Natural killer cell (primary cell): ENCODE measurements around the gene SDCBP2. TPM values are rescaled to one million over a fixed set of nuclear protein-coding genes. Genes with fewer than 3 reads are reported as not detected.

ENCODE experiments used
- ATAC-seq, 3 donors: fragments of 150-1000 bp in 2 of 3; fragments of 200-7000 bp in 1 of 3; cut with Tn5 transposase; 1 replicate in 1 of 3; 2 replicates in 2 of 3; pipeline ENCODE4 v1.10.0; 2021; ENCODE audit warnings: mild to moderate bottlenecking in 2 of 3, moderate library complexity in 2 of 3
- DNase-seq, 2 donors: peaks; one replicate each; pipeline versions ENCODE4 v3.0.0 to v3.0.0-alpha.2; 2013 to 2021; ENCODE audit warnings: mixed read lengths in 1 of 2
- H3K27ac ChIP-seq: one replicate; pipeline ENCODE4 v1.5.1; 2013; ENCODE audit warnings: mild to moderate bottlenecking, low read length
- H3K27me3 ChIP-seq: one replicate; pipeline ENCODE4 v1.6.1; 2013; ENCODE audit warnings: low read length; ENCODE audit not compliant: control insufficient read depth, insufficient read depth
- H3K36me3 ChIP-seq: one replicate; pipeline ENCODE4 v1.6.1; 2013; ENCODE audit warnings: low read length; ENCODE audit not compliant: control insufficient read depth, insufficient read depth
- H3K4me1 ChIP-seq: one replicate; pipeline ENCODE4 v1.6.1; 2013; ENCODE audit warnings: low read length; ENCODE audit not compliant: control insufficient read depth, insufficient read depth
- H3K4me3 ChIP-seq: one replicate; pipeline ENCODE4 v1.5.1; 2013; ENCODE audit warnings: low read length
- H3K9me3 ChIP-seq: one replicate; pipeline ENCODE4 v1.6.1; 2013; ENCODE audit warnings: low read length; ENCODE audit not compliant: control insufficient read depth, insufficient read depth
- H3K27ac Mint-ChIP-seq, 2 donors: one replicate each; pipeline ENCODE4 v1.8.0; 2022; ENCODE audit warnings: mild to moderate bottlenecking in 2 of 2, mixed read lengths in 2 of 2, moderate library complexity in 1 of 2
- H3K27me3 Mint-ChIP-seq, 2 donors: one replicate each; pipeline ENCODE4 v1.8.0; 2022; ENCODE audit warnings: low read depth in 2 of 2, mixed read lengths in 2 of 2
- H3K36me3 Mint-ChIP-seq: one replicate; pipeline ENCODE4 v1.8.0; 2022; ENCODE audit warnings: mixed read lengths
- H3K4me1 Mint-ChIP-seq, 2 donors: one replicate each; pipeline ENCODE4 v1.8.0; 2022; ENCODE audit warnings: mixed read lengths in 2 of 2
- H3K4me3 Mint-ChIP-seq: one replicate; pipeline ENCODE4 v1.8.0; 2022; ENCODE audit warnings: mild to moderate bottlenecking, moderate library complexity, mixed read lengths
- H3K9me3 Mint-ChIP-seq, 2 donors: one replicate each; pipeline ENCODE4 v1.8.0; 2022; ENCODE audit warnings: mixed read lengths in 2 of 2
- CTCF ChIP-seq: fragments of 200-600 bp; IDR thresholded peaks from one replicate; pipeline ENCODE4 v1.8.0; 2022; ENCODE audit warnings: antibody characterized with exemption
- WGBS: methylation state at CpG from one replicate; pipeline ENCODE4 v1.1.7; 2013; ENCODE audit warnings: missing lambda C conversion rate; ENCODE audit not compliant: insufficient coverage; 5-methylcytosine and 5-hydroxymethylcytosine counted together
- intact Hi-C: fragments of 100-400 bp; cut with micrococcal nuclease; formaldehyde crosslinking; loops from one replicate; pipeline ENCODE4 v1.14.2; 2022
- total RNA-seq, 4 donors: library from RNA; stranded (reverse); fragments of 120-200 nt in 1 of 4; gene quantifications; one replicate each; pipeline versions ENCODE4 v1.2.3 to v1.2.4, GENCODE V29; 2013 to 2022

The SDCBP2 gene
- total RNA-seq, 3 donors from 2014 or later (not counting 1 experiment from before 2014, with no cell fraction given), result 2.0 to 2.7 (median 2.6) TPM

DNA sequence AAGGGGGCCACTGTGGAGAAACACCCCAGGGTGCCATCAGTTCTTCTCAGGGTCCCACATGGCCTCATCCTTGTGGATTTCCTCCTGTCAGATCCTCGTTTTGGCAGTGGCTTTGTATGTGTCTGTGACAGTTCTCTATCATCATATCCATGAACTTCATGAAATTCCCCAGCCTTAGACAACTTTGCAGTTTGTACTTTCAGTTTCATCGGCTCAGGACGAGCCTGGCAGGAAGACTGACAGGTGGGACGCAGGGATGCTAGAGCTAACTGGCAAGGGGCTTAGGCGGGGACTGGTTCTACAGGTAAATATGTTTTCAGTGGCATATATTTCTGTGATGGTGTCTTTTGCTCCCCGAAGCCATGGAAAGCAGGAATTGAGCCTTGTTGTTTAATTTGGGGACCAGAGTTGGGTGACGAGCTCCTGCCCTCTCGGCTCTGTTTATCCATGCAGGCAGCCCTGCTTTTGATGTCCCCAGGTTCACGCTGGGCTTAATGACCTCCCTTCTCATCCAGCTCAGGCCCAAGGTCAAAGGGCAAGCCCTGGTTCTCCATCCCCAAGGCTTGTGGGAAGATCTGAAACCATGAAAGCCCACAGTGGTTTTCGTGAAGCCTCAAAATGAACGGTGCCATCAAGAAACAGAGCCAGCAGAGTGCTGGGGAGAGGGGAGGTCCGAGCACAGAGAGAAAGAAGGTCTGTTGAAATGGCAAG is 11.2 kb downstream of the SDCBP2 start:
- H3K27me3 Mint-ChIP-seq, result peaks cover 36 to 38% of the 10 kb centered on the region in 2 donors
- DNase-seq (no peak), ATAC-seq (no peak)
- H3K4me3 Mint-ChIP-seq, result no peak overlapping the region
- TF ChIP-seq CTCF, result no peak
- no peaks in the 10 kb centered on the region for H3K36me3 Mint-ChIP-seq
- no peak overlapping the region for H3K27ac Mint-ChIP-seq
- H3K9me3 Mint-ChIP-seq, result no peaks in the 10 kb centered on the region
- no peaks in the 10 kb centered on the region for H3K27me3 ChIP-seq
- no peak overlapping the region for H3K27ac ChIP-seq
- peaks cover 6% of the 10 kb centered on the region for H3K4me1 ChIP-seq
- H3K36me3 ChIP-seq, result no peaks in the 10 kb centered on the region
- no peak overlapping the region for H3K4me3 ChIP-seq
- intact Hi-C loops, result loop anchor here (10.0 kb wide), 1 partner anchor 457 kb away; no protein-coding TSS in a partner anchor
- peaks cover 0 to 5% of the 10 kb centered on the region in 2 donors for H3K4me1 Mint-ChIP-seq
- H3K9me3 ChIP-seq, result no peaks in the 10 kb centered on the region
- WGBS, result 51% methylated on average over 12 of the region's 12 CpGs

DNA sequence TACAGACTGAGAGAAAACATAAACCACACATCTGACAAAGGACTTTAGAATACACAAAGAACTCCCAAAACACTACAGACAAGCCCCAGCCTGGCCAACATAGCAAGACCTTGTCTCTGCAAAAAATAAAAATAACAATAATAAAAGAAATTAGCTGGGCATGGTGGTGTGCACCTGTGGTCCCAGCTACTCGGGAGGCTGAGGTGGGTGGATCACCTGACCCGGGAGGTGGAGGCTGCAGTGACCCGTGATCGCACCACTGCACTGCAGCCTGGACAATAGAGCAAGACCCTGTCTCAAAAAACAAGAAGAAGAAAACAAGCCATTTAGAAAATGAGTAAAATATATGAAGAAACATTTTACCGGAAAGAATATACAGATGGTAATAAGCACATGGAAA is 13.1 kb downstream of the SDCBP2 start:
- Histone ChIP-seq H3K9me3 (no peaks in the 10 kb centered on the region), H3K4me1 (peaks cover 6% of the 10 kb centered on the region), H3K4me3 (no peak overlapping the region), H3K27me3 (no peaks in the 10 kb centered on the region), H3K36me3 (no peaks in the 10 kb centered on the region), H3K27ac (no peak overlapping the region)
- no peaks in the 10 kb centered on the region for H3K9me3 Mint-ChIP-seq
- H3K36me3 Mint-ChIP-seq, result no peaks in the 10 kb centered on the region
- intact Hi-C loops, result loop anchor here (10.0 kb wide), 1 partner anchor 459 kb away; no protein-coding TSS in a partner anchor
- WGBS, result 95% methylated on average over 4 of the region's 5 CpGs
- peaks cover 0 to 5% of the 10 kb centered on the region in 2 donors for H3K4me1 Mint-ChIP-seq
- no peak overlapping the region for H3K27ac Mint-ChIP-seq
- ATAC-seq (no peak), DNase-seq (no peak)
- peaks cover 26 to 27% of the 10 kb centered on the region in 2 donors for H3K27me3 Mint-ChIP-seq
- no peak overlapping the region for H3K4me3 Mint-ChIP-seq
- TF ChIP-seq CTCF, result no peak

DNA sequence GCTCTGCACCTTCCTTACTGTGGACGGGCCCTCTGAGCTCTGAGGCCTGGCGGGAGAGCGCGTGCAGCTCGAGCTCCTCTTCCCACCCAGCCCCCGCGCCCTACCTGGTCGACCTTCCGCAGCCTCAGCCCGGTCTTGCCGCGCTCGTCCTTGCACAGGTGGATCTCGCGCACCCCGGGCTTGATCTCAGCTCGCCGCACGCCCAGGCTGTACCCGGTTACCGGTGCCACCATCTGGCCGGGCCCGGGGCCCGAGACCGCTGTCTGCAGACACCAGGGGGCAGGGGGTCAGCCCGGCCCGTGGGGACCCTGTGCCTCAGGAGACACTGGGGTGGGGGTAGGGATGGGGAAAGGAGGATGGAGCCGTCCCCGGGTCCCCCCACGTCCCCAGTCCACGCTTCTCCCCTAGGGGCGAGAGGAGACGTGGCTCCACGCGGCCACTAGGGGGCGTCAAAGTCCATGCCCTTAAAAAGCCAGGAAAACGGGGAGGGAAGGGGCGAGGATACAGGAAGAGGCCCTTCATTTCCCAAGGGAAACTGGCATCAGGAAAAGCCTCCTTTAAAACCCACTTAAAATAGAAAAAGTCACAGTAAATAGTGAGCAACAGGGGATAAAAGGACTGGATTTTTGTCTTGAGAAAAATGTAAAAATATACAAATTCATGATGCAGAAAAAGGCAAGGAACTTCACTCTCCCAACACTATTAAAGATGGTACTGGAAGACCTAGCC is 15.5 kb downstream of the SDCBP2 start:
- Histone ChIP-seq H3K4me1 (peaks cover 6% of the 10 kb centered on the region), H3K9me3 (no peaks in the 10 kb centered on the region), H3K27me3 (no peaks in the 10 kb centered on the region), H3K4me3 (no peak overlapping the region), H3K27ac (no peak overlapping the region), H3K36me3 (no peaks in the 10 kb centered on the region)
- TF ChIP-seq CTCF, result peak; percentile 100
- WGBS, result 37% methylated on average over 38 of the region's 38 CpGs
- Mint-ChIP-seq H3K9me3 (no peaks in the 10 kb centered on the region), H3K36me3 (no peaks in the 10 kb centered on the region), H3K27me3 (peaks cover 20 to 27% of the 10 kb centered on the region in 2 donors), H3K4me3 (no peak overlapping the region), H3K4me1 (peaks cover 0 to 5% of the 10 kb centered on the region in 2 donors), H3K27ac (no peak overlapping the region)
- peak; percentile 58 to 85 for DNase-seq
- intact Hi-C loops, result loop anchor here (1.0 to 10.0 kb wide), 3 partner anchors 12 to 461 kb away; no protein-coding TSS in a partner anchor
- ATAC-seq, result peak in 2 of 3 donors; percentile 82 to 86
